NCI-H526 (cell line): ENCODE results near the gene PDE10A.
"Not testable (repeated sequence)": the region's sequence is repeated elsewhere in the genome, so short reads cannot be mapped to it uniquely, and the experiment has no call there.

Source experiments
- DNase-seq, 2 experiments: peaks; one replicate each; lab custom pipeline; 2025; lab: John Stamatoyannopoulos, UW

The PDE10A gene

DNA sequence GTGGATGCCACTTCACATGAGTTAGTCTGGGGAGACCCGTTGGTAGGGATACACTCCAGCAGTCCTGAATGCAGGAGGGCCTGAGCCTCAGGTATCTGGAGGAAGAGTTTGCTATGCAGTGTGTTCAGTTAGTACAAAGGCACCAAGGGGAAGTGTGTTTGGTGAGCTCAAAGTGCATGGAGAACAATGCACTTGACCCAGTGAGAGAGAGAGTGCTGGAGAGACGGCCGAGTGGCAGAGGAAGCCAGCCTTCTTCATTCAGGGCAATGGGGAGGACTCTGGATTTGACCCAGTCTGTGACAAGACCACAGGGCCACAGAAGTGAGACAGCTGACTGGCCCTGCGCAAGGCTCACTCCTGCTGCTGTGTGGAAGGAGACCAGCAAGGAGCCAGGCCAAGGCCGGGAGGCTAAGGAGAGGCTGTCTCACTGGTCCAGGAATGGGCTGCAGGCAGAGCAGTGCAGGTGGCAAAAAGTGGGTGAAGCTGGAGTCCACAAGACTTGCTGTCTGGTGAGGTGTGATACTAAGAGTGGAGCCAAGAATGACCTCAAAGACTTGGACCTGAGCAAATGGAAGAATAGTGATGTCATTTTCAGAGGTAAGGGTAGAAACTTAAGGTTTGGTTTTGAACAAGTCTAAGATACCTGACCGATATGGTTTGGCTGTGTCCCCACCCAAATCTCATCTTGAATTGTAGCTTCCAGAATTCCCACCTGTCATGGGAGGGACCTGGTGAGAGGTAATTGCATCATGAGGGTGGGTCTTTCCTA is 38.0 kb downstream of the PDE10A start:
- no peak for DNase-seq

DNA sequence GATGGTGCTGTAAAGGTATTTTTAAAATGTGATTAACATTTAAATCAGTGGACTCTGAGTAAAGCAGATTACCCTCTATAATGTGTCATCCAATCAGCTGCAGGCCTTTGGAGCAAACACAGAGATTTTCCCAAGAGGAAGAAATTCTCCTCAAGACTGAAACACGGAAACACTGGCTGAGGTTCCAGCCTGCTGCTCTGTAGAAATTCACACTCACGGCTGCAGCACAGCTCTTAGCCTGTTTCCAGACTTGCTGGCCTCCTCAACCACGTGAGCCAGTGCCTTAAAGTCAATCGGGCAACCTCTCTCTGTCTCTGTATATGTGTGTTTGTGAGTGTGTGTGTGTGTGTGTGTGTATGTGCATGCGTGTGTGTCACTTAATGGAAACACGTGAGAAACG is 41.1 kb downstream of the PDE10A start:
- DNase-seq: no peak

- not testable (repeated sequence) for DNase-seq
Observed at GRCh38 chr6:165618891-165619290, 44.1 kb downstream of the PDE10A start.

GRCh38 chr6:165618241-165618640 is 44.8 kb downstream of the PDE10A start:
- no peak for DNase-seq

GRCh38 chr6:165617528-165617927 is 45.5 kb downstream of the PDE10A start:
- DNase-seq: no peak

DNA sequence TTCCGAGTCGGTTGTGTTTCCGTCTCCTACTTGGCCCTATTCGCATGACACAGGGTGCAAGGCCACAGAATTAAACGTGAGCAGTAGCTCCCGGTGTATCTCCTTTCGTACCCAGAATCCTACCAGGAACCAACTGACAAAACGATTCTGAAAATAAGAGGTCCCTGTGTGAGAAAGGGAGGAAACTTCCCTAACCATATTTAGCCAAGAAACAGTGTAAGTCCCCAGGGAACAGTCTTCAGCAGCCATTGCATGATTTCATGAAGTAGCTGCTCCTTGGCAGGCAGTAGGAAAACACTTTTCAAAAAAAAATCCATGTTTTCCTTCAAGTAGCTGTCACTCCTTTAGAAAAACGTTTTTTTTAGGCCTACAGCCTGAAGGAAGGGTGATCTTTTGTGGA is 46.9 kb downstream of the PDE10A start:
- DNase-seq: no peak

DNA sequence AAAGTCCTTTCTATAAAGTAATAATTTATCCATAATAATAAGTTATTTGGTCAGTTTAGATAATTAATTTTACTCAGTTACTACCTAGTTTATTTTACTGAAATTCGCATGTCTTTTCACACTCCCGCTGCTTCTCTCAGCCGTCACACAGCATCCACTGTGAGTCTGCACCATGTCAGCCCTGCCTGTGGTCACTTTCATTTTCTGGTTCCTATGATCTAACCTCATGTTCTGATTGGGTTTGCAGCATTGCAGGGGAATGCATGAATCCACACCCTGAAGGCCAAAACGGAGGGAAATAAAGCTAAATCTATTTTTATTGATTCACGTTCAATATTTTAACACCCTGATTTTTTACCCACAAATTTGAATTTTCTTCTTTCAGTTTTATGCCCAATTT is 47.4 kb downstream of the PDE10A start:
- DNase-seq: no peak

DNA sequence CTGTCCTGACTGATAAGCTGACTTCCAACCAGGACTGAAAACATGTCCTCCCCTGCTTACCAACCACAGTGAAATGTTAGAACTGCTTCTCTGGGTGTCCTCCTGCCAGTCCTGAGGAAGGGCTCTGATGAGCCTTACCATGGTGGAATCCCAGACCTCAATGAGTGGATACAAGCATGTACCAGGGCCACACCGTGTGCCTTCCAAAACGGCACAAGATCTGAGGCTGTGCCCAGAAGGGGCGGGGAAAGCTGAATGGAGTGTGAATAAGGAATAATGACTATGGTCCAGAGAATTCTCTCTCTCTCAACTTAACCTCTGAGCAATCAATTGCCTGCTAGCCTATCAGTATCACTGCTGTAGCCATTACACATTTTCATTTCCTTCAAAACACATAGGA is 51.7 kb downstream of the PDE10A start:
- DNase-seq: no peak

DNA sequence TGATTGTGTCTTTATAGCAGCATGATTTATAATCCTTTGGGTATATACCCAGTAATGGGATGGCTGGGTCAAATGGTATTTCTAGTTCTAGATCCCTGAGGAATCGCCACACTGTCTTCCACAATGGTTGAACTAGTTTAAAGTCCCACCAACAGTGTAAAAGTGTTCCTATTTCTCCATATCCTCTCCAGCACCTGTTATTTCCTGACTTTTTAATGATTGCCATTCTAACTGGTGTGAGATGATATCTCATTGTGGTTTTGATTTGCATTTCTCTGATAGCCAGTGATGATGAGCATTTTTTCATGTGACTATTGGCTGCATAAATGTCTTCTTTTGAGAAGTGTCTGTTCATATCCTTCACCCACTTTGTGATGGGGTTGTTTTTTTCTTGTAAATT is 54.5 kb downstream of the PDE10A start:
- DNase-seq: not testable (repeated sequence)

DNA sequence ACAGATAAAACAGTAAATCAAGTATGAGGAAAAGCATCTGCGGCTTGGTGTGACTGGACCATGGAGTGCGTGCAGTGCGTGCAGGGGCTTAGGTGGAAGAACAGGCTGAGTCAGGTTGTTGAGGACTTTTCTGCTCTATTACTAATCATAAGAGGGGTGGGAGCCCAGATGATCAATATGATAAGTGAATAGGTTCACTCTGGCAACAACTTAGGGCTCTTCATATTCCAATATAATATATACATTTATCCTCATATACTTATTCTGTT is 56.4 kb downstream of the PDE10A start:
- no peak for DNase-seq

GRCh38 chr6:165605901-165606739 is 56.9 kb downstream of the PDE10A start:
- DNase-seq: no peak

DNA sequence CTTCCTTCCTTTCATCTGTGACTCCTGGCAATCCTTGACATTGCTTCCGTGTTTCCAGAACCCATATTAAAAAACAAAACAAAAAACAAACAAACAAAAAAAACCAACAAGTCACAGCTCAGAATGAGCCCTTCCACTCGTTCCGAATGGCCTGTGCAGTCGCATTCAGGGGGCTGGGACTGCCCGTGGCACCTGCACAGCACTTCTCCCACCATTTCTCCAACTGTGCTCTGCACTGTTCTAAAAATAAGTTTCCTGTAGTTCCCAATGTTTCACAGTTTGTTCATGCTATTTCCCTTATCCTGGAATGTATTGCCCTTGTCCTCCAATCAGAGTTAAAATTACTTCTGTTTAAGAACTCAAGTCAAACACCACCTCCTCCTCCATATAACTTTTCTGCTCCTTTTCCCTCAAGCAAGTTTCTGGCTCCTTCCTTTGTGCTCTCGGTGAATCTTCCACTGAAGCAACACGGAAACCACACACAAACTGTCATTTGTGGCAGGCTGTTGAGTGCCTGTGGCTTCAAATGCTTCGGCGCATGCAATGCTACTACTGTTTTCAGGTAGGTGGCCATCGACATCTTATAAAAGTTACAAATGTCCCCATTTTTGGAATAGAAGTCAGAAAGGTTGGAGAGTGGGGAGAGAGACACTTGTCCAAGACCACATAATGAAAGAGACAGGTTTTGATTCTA is 57.7 kb downstream of the PDE10A start:
- DNase-seq: no peak

GRCh38 chr6:165602291-165602690 is 60.8 kb downstream of the PDE10A start:
- DNase-seq: no peak

- DNase-seq: no peak
Observed at GRCh38 chr6:165600606-165601005, 62.4 kb downstream of the PDE10A start.

DNA sequence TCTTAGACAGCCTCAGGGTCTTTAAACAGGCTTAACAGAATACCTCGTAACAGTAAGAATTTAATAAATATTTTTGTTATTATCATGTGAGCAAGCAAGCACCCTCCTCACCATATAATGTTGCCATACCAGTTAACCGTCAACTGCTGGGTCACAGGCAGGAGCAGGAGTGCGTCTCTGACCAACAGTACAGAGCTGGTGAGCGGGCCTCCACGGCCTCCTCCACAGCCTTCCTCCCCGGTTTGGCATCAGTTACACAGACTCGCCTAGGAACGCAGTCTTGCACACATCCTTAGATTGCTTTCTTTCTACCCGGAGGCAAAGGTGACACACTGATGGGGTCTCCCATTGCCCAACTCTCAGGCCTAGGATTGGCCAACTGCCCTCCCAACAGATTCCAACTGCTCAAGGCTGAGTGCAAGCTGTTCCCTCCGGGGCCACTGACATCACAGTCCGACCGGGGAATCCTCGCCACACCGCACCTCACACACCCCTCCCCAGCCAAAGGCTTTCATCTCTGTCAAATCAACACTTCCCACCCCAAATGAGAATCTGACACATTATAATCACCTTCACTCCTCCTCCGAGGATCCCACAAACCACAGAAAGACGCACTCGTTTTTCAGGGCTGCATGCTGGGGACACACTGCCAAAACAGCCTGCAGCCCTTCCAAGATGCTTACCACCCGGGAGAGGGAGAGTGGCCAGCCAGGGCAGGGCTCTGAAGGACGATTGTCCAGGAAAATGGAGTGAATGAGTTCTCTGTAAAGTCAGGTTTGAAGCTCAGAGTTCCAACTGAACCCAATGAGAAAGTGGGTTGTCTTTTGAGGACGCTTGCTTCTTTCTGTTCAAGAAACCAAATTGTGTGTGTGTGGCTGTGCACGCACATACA is 63.2 kb downstream of the PDE10A start:
- no peak for DNase-seq

DNA sequence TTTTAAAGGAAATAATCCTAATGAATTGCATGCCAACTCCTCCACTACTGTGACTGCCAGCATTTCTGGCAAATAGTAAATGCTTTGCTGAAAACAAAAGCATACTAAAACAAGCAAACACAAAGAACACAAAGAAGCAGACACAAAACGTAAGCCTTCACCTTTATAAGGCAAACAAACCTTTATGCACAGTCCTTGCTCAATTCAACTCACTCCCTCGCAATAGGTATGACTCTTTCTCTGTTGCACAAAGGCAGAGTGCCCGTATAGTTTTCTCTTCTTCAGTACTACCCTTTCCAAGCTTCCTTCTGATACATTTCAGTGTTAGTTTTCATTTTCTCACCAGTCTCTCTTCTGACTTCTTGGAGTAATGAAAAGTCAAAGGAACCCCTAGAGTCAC is 63.9 kb downstream of the PDE10A start:
- no peak for DNase-seq

DNA sequence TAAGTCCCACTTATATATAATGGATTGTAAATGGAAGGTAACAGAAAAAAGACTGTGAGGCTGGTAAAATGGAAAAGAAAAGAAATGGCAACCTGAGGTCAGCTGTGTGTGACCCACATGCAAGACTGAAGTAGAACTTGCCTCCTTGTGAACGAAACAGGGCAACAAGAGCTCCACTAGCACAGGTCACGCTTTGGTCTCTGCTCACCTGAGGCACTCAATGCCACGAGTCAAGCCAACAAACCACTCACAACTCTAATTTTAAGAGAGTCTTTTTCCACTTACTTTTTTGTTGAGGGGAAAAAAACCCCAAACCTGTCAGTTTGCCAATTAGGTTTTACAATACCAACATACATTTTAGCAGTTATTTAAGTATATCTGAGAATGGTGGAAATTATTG is 65.2 kb downstream of the PDE10A start:
- DNase-seq: no peak

GRCh38 chr6:165594584-165595333 is 68.3 kb downstream of the PDE10A start:
- no peak for DNase-seq

DNA sequence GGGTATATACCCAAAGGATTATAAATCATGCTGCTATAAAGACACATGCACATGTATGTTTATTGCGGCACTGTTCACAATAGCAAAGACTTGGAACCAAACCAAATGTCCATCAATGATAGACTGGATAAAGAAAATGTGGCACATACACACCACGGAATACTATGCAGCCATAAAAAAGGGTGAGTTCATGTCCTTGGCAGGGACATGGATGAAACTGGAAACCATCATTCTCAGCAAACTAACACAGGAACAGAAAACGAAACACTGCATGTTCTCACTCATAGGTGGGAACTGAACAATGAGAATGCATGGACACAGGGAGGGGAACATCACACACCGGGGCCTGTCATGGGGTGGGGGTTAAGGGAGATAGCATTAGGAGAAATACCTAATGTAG is 70.1 kb downstream of the PDE10A start:
- DNase-seq: not testable (repeated sequence)

DNA sequence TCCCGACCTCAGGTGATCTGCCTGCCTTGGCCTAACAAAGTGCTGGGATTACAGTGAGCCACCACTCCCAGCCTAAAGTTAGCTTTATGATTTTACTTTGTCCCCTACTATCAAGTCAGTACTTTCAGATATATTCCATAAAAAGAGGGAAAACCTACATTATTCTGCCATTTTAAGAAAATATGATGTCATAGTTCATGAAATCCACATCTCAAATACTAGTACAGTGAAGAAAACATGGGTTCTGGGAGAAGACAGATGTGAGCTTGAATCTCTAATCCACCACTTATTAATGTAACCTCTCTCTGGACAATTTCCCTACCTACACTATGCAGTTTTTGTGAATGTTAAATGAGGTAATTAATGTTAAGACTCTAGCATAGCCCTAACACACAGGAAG is 74.5 kb downstream of the PDE10A start:
- DNase-seq: no peak

DNA sequence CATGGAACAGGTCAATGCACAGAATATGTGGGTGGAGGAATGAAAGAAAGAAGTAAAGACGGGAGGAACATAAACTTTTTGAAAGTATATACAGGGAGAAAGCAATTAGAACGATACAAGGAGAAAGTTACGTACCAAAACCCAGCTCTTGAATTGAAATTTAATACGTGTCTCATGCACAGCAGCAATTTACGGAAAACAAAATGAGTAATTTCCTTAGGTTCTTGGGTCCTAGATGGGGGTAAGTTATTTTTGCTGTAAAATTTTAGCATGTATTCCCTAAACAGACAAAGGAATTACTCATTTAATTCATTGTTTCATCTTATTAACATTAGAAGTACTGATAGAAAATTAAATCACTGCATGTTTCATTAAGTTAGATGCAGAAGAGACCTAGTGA is 75.8 kb downstream of the PDE10A start:
- no peak for DNase-seq
